GM19324 (cell line): ENCODE data around the gene GTF2E1.

Experiments
- ATAC-seq: cut with Tn5 transposase; IDR thresholded peaks from one replicate; pipeline ENCODE4 v1.9.1; 2021; ENCODE audit warnings: mild to moderate bottlenecking, moderate library complexity; ENCODE audit not compliant: unreplicated experiment, low FRiP score

Gene GTF2E1

GRCh38 chr3:120796976-120797375 is 54.4 kb downstream of the GTF2E1 start:
- no peak for ATAC-seq

GRCh38 chr3:120797857-120798256 is 55.3 kb downstream of the GTF2E1 start:
- no peak for ATAC-seq

- no peak for ATAC-seq
Measured at GRCh38 chr3:120798346-120798745, 55.8 kb downstream of the GTF2E1 start.

GRCh38 chr3:120800625-120801024 is 58.1 kb downstream of the GTF2E1 start:
- no peak for ATAC-seq

GRCh38 chr3:120801484-120801883 is 58.9 kb downstream of the GTF2E1 start:
- ATAC-seq, result peak; percentile 72

- no peak for ATAC-seq
Measured at GRCh38 chr3:120802916-120803315, 60.4 kb downstream of the GTF2E1 start.

- ATAC-seq, result no peak
Measured at GRCh38 chr3:120816728-120817127, 74.2 kb downstream of the GTF2E1 start.

GRCh38 chr3:120820748-120821147 is 78.2 kb downstream of the GTF2E1 start:
- no peak for ATAC-seq

- no peak for ATAC-seq
Measured at GRCh38 chr3:120821426-120821825, 78.9 kb downstream of the GTF2E1 start.

GRCh38 chr3:120823156-120823555 is 80.6 kb downstream of the GTF2E1 start:
- ATAC-seq, result no peak

GRCh38 chr3:120824613-120825012 is 82.1 kb downstream of the GTF2E1 start:
- no peak for ATAC-seq

GRCh38 chr3:120828796-120829195 is 86.3 kb downstream of the GTF2E1 start:
- no peak for ATAC-seq

GRCh38 chr3:120831066-120831465 is 88.5 kb downstream of the GTF2E1 start:
- ATAC-seq, result no peak
